GM12872 (cell line): ENCODE data around the gene LIPC.

Source experiments
- TF ChIP-seq, protein P1 (sequence below): IDR thresholded peaks from 3 replicates; pipeline ENCODE4 v1.5.1; 2011; ENCODE audit warnings: low read depth, mild to moderate bottlenecking, low read length, moderate library complexity; ENCODE audit not compliant: insufficient read depth

The LIPC gene

DNA sequence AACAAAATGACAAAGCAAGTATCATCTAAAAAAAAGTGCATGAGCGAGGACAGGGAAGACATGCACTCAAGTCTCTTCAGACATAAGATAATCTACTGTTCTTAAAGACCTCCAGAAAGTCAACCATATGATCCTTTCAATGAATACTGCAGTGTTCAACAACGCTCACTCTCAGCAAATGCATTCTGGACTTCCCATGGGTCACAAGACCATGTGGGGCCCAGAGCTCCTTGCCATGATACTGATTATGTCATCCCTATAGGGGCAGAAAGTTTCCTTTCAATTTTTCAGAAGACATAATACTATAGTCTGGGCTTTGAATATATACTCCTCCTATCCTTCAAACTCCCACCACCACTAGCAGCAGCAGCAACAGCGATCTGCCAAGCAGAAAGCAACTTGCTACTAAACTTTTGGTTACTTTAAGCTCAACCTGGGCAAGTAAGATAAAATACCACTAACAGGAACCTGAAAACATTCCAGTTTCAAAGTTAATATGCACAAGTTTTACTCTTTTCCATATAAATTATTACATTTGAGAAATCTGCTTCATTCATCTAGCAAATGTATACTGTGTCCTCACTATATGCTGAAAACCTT is 174.2 kb downstream of the LIPC start:
- TF ChIP-seq, protein P1, sequence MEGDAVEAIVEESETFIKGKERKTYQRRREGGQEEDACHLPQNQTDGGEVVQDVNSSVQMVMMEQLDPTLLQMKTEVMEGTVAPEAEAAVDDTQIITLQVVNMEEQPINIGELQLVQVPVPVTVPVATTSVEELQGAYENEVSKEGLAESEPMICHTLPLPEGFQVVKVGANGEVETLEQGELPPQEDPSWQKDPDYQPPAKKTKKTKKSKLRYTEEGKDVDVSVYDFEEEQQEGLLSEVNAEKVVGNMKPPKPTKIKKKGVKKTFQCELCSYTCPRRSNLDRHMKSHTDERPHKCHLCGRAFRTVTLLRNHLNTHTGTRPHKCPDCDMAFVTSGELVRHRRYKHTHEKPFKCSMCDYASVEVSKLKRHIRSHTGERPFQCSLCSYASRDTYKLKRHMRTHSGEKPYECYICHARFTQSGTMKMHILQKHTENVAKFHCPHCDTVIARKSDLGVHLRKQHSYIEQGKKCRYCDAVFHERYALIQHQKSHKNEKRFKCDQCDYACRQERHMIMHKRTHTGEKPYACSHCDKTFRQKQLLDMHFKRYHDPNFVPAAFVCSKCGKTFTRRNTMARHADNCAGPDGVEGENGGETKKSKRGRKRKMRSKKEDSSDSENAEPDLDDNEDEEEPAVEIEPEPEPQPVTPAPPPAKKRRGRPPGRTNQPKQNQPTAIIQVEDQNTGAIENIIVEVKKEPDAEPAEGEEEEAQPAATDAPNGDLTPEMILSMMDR, result no peak

DNA sequence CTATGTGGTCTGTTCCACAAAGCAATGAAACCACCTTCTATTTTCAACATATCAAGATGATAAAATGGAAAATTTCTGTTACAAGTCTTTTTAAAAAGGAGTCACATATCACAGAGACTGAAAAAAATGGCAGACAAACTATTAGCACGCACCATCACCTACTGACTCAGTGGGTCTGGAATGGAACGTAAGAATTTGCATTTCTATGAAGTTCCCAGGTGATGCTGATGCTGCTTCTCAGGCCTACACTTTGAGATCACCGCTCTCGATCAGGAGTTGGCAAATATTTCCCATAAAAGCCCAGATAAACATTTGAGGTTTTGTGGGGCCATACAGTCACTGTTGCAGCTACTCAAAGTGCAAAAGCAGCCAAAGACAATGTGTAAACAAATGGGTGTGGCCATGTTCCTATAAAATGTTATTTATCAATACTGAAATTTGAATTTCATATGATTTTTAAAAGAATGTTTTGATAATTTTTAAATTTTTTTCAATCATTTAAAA is 174.8 kb downstream of the LIPC start:
- TF ChIP-seq, protein P1, result no peak

DNA sequence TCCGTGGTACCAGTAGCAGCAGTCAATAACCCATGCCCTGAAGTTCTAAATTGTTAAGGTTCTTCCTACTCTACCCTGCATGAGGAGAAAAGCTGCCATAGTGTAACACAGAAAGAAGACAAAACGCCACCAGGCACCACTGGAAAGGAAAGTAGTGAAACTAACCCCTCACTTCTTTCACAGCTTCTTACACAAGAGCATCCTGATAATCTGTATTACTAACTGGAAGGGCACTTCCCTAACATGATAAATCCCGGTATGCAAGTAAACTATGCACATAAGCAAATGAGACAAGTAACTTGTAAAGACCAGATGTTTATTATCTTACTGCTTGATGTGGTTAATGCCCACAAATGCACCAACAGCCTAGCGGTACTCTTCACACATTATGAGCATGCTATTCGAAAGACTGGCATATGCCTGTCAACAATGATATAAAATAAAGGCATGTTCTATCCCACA is 176.4 kb downstream of the LIPC start:
- TF ChIP-seq, protein P1, result no peak

- TF ChIP-seq, protein P1, result no peak
These were observed 176.9 kb downstream of the LIPC start for GRCh38 chr15:58608711-58609110.

DNA sequence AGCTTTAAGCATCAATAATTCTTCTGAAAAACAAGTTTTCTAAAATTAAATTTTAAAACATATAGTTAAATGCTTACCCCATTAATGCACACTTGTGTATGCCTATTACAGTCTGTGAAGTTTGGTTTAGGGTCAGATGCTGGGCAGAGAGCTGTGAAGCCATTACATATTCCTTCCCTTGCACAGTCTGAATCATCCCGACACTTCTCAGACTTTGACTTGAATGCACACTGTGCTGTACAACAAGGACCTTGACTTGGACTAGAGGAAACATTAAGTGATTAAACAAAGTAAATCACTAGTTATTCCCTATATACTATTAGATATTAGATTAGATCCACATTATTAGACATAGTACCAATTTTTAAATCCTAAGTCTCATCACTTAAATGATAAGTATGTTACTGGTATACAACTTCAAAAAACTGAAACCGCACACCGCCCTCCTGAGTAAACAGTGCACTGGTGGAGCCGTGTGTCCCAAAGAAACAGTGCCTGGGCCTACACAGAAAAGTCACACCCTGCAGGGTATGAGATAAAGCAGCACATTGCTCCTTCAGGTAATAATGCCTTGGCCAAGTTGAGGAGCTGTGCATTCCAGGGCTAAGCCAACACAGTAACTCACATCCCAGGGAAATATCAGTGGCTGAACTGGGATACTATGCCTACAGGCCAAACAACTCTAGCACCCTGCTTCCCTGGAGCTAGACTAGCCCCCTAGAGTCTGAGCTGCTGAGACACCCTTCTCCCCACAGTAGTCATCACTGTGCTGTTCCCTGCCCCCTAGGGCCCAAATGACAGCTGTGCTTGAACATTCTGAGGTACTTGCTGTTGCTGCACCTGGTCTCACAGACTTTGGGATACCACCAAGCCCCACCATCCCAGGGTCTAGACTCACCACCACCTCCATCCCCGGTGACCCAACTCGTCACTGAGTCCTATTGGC is 180.2 kb downstream of the LIPC start:
- TF ChIP-seq, protein P1, result no peak

DNA sequence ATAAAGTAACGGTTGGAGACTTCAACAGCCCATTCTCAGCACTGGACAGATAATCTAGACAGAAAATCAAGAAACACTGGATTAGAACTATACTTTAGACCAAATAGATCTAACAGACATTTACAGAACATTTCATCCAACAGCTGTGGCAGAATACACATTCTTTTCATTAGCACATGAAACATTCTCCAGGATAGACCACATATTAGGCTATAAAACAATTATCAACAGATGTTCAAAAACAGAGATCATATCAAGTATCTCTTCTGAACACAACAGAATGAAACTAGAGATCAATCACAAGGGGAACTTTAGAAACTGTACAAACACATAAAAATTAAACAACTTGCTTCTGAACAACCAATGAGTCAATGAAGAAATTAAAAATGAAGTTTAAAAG is 184.4 kb downstream of the LIPC start:
- TF ChIP-seq, protein P1, result no peak
